Heart left ventricle (tissue), 16 donors: Measurements from ENCODE around the gene ZBTB20. TPM values are rescaled to one million over a fixed set of nuclear protein-coding genes. Genes with fewer than 3 reads are reported as not detected.

Experiments
- ATAC-seq, 4 donors: fragments of 200-7000 bp; cut with Tn5 transposase; one replicate each; pipeline ENCODE4 v1.9.1; 2020 to 2022; ENCODE audit warnings: moderate library complexity in 4 of 4, mild to moderate bottlenecking in 3 of 4, moderate number of reproducible peaks in 1 of 4
- DNase-seq, 5 donors: peaks; one replicate each; pipeline ENCODE4 v3.0.0-alpha.2; 2020
- H3K27ac ChIP-seq, 12 donors: fragments of 200-600 bp; sonication (generic) in 4 of 12; one replicate each; pipeline versions ENCODE4 v1.5.0 to v1.8.0; 2016 to 2022; ENCODE audit warnings: mild to moderate bottlenecking in 2 of 12
- H3K27me3 ChIP-seq, 9 donors: fragments of 200-600 bp; sonication (generic) in 2 of 9; one replicate each; pipeline versions ENCODE4 v1.5.1 to v1.8.0; 2016 to 2022; ENCODE audit warnings: mild to moderate bottlenecking in 3 of 9
- H3K36me3 ChIP-seq, 9 donors: fragments of 200-600 bp; sonication (generic) in 2 of 9; one replicate each; pipeline versions ENCODE4 v1.5.0 to v1.8.0; 2018 to 2022; ENCODE audit warnings: mild to moderate bottlenecking in 2 of 9
- H3K4me1 ChIP-seq, 12 donors: fragments of 200-600 bp; sonication (generic) in 4 of 12; one replicate each; pipeline versions ENCODE4 v1.5.0 to v1.8.0; 2016 to 2022; ENCODE audit warnings: mild to moderate bottlenecking in 3 of 12
- H3K4me3 ChIP-seq, 12 donors: fragments of 200-600 bp; sonication (generic) in 4 of 12; one replicate each; pipeline versions ENCODE4 v1.5.0 to v1.8.0; 2017 to 2022; ENCODE audit warnings: mild to moderate bottlenecking in 9 of 12, moderate library complexity in 4 of 12
- H3K9me3 ChIP-seq, 12 donors: fragments of 200-600 bp; sonication (generic) in 4 of 12; one replicate each; pipeline versions ENCODE4 v1.5.0 to v1.8.0; 2016 to 2022; ENCODE audit warnings: mild to moderate bottlenecking in 1 of 12
- POLR2A ChIP-seq, 2 donors: fragments of 450-650 bp; IDR thresholded peaks; one replicate each; pipeline ENCODE4 v1.6.1; 2017; ENCODE audit warnings: antibody characterized with exemption in 2 of 2, mild to moderate bottlenecking in 2 of 2, moderate library complexity in 2 of 2
- WGBS, 4 donors: extraction: QIAGEN DNeasy Blood & Tissue Kit in 2 of 4; methylation state at CpG; one replicate each; pipeline versions ENCODE4 v1.1.5 to v1.1.7; 2013 to 2018; 5-methylcytosine and 5-hydroxymethylcytosine counted together
- intact Hi-C, 10 donors: fragments of 100-400 bp; cut with DNase I; formaldehyde crosslinking; loops; one replicate each; pipeline versions ENCODE4 v1.11.1 to v1.14.2; 2022
- polyA plus RNA-seq, 2 donors: library from polyadenylated mRNA; stranded (reverse); fragments of 200-250 nt; gene quantifications; one replicate each; pipeline ENCODE4 v1.2.3, GENCODE V29; 2013
- total RNA-seq, 9 donors: library from RNA; depleted of rRNA in 2 of 9; stranded (reverse); fragments of >200 nt in 2 of 9; fragmentation: NEBNext Ultra II Directional in 3 of 9; extraction: Animal tissue kit (Norgen Biotek cat#: 25700) in 3 of 9; gene quantifications; one replicate each; pipeline versions ENCODE4 v1.1.0 to v1.2.4, GENCODE V29; 2016 to 2023
- TF ChIP-seq, protein P1 (sequence below), 12 donors: fragments of 200-600 bp; sonication (generic) in 4 of 12; IDR thresholded peaks; one replicate each; pipeline versions ENCODE4 v1.5.0 to v1.8.0; 2018 to 2022; ENCODE audit warnings: antibody characterized with exemption in 12 of 12, mild to moderate bottlenecking in 5 of 12
- donor health status: ischemic (EF 13 %, LVEDD 7.1; RV severe dilation, severe dysfunction).
- donor health status: healthy with polysubstance abuse.
- donor health status: DM: no; HTN: yes; CAD: no.
- donor health status: DM: no; HTN: no; CAD: no.
- donor health status: ischemic (EF 25% LVEDD 6.9; RV normal size, moderate dysfunction).
- donor health status: ischemic (EF 25% LVEDD 5.7; RV mildly dilated, moderate dysfunction).
- donor health status: healthy.
- donor health status: DM: yes; HTN: yes; CAD: no.
- donor health status: ischemic (EF 35%, LVEDD 5.7; RV mildly dilated, moderate dysfunction).
- donor health status: nonischemic (EF 11% LVEDD 7.7; RV severe dilation, severe dysfunction).
- donor health status: DM: yes; HTN: yes; CAD: no.
- donor health status: PGD.
- donor health status: ischemic (EF 29% LVEDD 5.4; RV normal size, mild dysfunction).
- donor health status: nonischemic (EF 23%, LVEDD 6.1; RV moderate dilation, normal function).

The ZBTB20 gene
- total and polyA plus RNA-seq, 11 donors, result 6.2 to 109 (median 77.3) TPM

DNA sequence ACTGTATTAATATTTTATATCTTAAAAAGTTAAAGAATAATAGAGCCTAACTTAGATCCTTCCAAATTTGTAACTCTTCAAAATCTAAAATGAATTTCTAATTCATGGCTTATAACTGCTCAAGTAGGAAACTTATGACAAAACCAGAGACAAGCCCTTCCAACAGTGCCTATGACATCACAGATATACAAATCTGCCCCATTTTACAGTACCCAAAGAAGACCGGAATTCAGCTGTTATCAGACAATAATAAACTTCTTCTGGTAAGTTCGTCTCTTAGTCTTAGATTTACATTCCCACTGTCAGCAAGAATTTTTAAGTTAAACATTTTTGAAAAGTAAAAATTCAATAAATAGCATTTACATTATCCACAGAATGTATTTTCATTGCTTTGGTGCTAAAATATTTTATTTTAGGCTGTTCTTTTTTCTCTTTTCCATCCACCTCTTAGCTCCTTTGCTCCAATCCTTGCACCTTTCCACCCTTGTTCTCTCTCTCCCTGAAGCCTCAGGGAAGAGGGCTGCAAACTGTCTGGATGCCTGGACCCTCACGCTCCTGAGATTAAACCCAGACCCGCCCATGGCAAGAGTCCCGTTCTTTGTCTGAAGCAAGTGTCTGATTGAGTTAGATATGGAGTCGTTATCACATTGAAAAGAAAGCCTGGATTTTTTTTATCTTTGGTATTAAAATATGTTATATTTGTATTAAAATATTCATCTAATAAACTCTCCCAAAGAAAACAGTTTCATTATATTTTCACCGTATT, 312.7 kb downstream of the ZBTB20 start:
- H3K27ac ChIP-seq, result no peak overlapping the region
- WGBS, 4 donors, result 37 to 48% (median 44%) methylated on average over 7 of the region's 7 CpGs
- ATAC-seq, result peak in 1 of 4 donors; percentile 48
- no peak for DNase-seq
- H3K9me3 ChIP-seq, result no peaks in the 10 kb centered on the region
- no peak for TF ChIP-seq POLR2A (IDR thresholded peaks at IDR 0.05)
- TF ChIP-seq, protein P1, sequence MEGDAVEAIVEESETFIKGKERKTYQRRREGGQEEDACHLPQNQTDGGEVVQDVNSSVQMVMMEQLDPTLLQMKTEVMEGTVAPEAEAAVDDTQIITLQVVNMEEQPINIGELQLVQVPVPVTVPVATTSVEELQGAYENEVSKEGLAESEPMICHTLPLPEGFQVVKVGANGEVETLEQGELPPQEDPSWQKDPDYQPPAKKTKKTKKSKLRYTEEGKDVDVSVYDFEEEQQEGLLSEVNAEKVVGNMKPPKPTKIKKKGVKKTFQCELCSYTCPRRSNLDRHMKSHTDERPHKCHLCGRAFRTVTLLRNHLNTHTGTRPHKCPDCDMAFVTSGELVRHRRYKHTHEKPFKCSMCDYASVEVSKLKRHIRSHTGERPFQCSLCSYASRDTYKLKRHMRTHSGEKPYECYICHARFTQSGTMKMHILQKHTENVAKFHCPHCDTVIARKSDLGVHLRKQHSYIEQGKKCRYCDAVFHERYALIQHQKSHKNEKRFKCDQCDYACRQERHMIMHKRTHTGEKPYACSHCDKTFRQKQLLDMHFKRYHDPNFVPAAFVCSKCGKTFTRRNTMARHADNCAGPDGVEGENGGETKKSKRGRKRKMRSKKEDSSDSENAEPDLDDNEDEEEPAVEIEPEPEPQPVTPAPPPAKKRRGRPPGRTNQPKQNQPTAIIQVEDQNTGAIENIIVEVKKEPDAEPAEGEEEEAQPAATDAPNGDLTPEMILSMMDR (IDR thresholded peaks at IDR 0.05), result no peak
- H3K4me3 ChIP-seq, result no peak overlapping the region
- H3K27me3 ChIP-seq, result no peaks in the 10 kb centered on the region
- no peaks in the 10 kb centered on the region for H3K36me3 ChIP-seq
- intact Hi-C loops, result loop anchor here in 2 of 10 donors (5.0 to 10.0 kb wide), 2 partner anchors 250 to 323 kb away; no protein-coding TSS in a partner anchor
- H3K4me1 ChIP-seq, result peaks cover 0 to 7% (median 0%) of the 10 kb centered on the region in 12 donors

- H3K4me3 ChIP-seq, result no peak overlapping the region
- DNase-seq, result no peak
- H3K9me3 ChIP-seq, result no peaks in the 10 kb centered on the region
- peaks cover 0 to 7% (median 0%) of the 10 kb centered on the region in 12 donors for H3K4me1 ChIP-seq
- no peak for ATAC-seq
- H3K27me3 ChIP-seq, result no peaks in the 10 kb centered on the region
- WGBS, 4 donors, result 59 to 76% (median 66%) methylated on average over 1 of the region's 1 CpG
- intact Hi-C loops, result loop anchor here in 2 of 10 donors (5.0 to 10.0 kb wide), 2 partner anchors 253 to 325 kb away; no protein-coding TSS in a partner anchor
- no peak overlapping the region for H3K27ac ChIP-seq
- no peaks in the 10 kb centered on the region for H3K36me3 ChIP-seq
- TF ChIP-seq POLR2A (IDR thresholded peaks at IDR 0.05), result no peak
- TF ChIP-seq, protein P1 (IDR thresholded peaks at IDR 0.05), result no peak
These were observed 315.2 kb downstream of the ZBTB20 start for GRCh38 chr3:114831861-114832260.

GRCh38 chr3:114830652-114831051, 316.4 kb downstream of the ZBTB20 start:
- ATAC-seq (no peak), DNase-seq (no peak)
- peaks cover 0 to 7% (median 0%) of the 10 kb centered on the region in 12 donors for H3K4me1 ChIP-seq
- H3K27ac ChIP-seq, result no peak overlapping the region
- no peak overlapping the region for H3K4me3 ChIP-seq
- intact Hi-C loops, result loop anchor here in 2 of 10 donors (5.0 to 10.0 kb wide), 2 partner anchors 254 to 327 kb away; no protein-coding TSS in a partner anchor
- H3K9me3 ChIP-seq, result no peaks in the 10 kb centered on the region
- WGBS, 4 donors, result 91 to 95% (median 93%) methylated on average over 4 of the region's 4 CpGs
- no peaks in the 10 kb centered on the region for H3K27me3 ChIP-seq
- no peak for TF ChIP-seq POLR2A (IDR thresholded peaks at IDR 0.05)
- TF ChIP-seq, protein P1 (IDR thresholded peaks at IDR 0.05), result no peak
- no peaks in the 10 kb centered on the region for H3K36me3 ChIP-seq

- H3K4me1 ChIP-seq, result peaks cover 0 to 6% (median 0%) of the 10 kb centered on the region in 12 donors
These were observed 317.3 kb downstream of the ZBTB20 start for GRCh38 chr3:114829783-114830182.

More at GRCh38 chr3:114829783-114830182, 317.3 kb downstream of the ZBTB20 start:
- 89 to 98% (median 95%) methylated on average over 2 of the region's 2 CpGs for WGBS, 4 donors
- intact Hi-C loops, result loop anchor here (5.0 to 10.0 kb wide), 7 partner anchors 255 to 865 kb away; no protein-coding TSS in a partner anchor
- H3K36me3 ChIP-seq, result no peaks in the 10 kb centered on the region
- no peak overlapping the region for H3K27ac ChIP-seq
- H3K27me3 ChIP-seq, result no peaks in the 10 kb centered on the region
- ATAC-seq (no peak), DNase-seq (no peak)
- no peak overlapping the region for H3K4me3 ChIP-seq
- H3K9me3 ChIP-seq, result no peaks in the 10 kb centered on the region
- TF ChIP-seq POLR2A (IDR thresholded peaks at IDR 0.05), result no peak
- TF ChIP-seq, protein P1 (IDR thresholded peaks at IDR 0.05), result no peak
